ENCODE results near the gene MYO7A. TPM values are rescaled to one million over a fixed set of nuclear protein-coding genes. Genes with fewer than 3 reads are reported as not detected.

Gene MYO7A
- total RNA-seq, result under 1 TPM in 1 of 2 donors, not detected in 1; 0.32 TPM

GRCh38 chr11:77127920-77128691, at the start of gene MYO7A:
Gene MYO7A (plus strand): TSS chr11:77128246. CDS start chr11:77130635, 2,389 bp downstream.
- H3K27ac Mint-ChIP-seq, result no peak within 1 kb of the TSS

GRCh38 chr11:77079666-77080065, 48.4 kb upstream of the MYO7A start:
- no peaks in the 10 kb centered on the region for H3K9me3 Mint-ChIP-seq
- H3K36me3 Mint-ChIP-seq, result no peaks in the 10 kb centered on the region
- ATAC-seq (no peak), DNase-seq (ENCODE audit: low spot score in 2 of 2) (no peak)
- no peak overlapping the region for H3K27ac Mint-ChIP-seq

More at GRCh38 chr11:77127920-77128691, at the start of gene MYO7A:
- DNase-seq (ENCODE audit: low spot score in 2 of 2), result no peak
- no peak for ATAC-seq
- Mint-ChIP-seq H3K36me3 (no peaks in the 10 kb centered on the region), H3K9me3 (no peaks in the 10 kb centered on the region)

DNA sequence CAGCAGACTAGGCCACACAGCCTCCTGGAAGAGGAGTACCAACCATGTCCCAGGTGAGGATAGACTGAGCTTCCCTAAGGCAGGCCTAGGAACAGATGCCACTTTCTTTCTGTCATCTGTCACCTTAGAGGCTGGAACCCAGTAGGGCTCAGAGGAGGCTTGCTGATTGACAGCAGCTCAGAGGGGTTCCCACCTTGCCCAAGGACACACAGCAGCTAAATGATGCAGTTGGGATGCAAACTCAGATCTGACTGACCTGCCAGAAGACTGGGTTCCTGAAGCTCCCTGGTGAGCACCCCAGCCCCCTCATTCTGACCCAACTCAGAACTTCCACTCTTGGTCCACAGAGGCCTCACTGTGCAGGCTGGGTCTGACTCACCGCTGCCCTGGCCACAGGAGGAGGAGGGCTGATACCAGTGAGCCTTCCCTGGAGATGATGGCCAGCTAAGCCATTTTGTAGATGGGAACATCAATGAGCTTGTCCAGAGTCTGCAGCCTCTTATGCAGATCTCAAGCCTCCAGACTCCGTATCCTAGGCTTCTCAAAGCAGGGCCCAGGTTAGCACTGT, 47.3 kb upstream of the MYO7A start:
- no peaks in the 10 kb centered on the region for H3K9me3 Mint-ChIP-seq
- H3K27ac Mint-ChIP-seq, result no peak overlapping the region
- no peaks in the 10 kb centered on the region for H3K36me3 Mint-ChIP-seq
- ATAC-seq (peak in 1 of 2 donors; percentile 23), DNase-seq (ENCODE audit: low spot score in 2 of 2) (peak in 1 of 2 donors; percentile 41)

DNA sequence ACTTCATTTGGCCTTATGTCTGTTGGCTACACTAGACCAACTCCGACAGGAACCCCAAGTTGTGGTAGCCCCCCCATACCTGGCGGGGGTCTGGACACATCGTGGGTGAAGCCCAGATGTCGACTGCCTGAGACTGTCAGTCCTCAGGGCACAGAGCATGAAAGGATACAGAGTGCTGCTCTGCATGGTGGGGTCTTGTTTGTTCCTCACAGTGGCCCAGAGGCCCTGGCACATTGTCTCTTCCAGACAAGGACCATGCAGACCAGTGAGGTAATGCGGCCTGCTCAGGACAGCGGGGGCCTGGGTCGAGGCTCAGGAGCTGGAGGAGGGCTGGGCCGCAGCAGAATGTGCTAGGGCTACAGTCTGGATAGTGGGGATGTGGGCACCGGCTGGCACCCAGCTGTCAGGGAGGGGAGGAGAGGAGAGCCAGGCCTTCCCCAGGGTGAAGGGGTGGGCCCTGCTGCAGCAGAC, 46.6 kb upstream of the MYO7A start:
- H3K36me3 Mint-ChIP-seq, result no peaks in the 10 kb centered on the region
- peak overlapping the region in 1 of 2 donors; percentile 92 for H3K27ac Mint-ChIP-seq
- ATAC-seq, result no peak
- no peaks in the 10 kb centered on the region for H3K9me3 Mint-ChIP-seq
- peak in 1 of 2 donors; percentile 37 for DNase-seq (ENCODE audit: low spot score in 2 of 2)

- DNase-seq (ENCODE audit: low spot score in 2 of 2) (no peak), ATAC-seq (peak; percentile 17 to 51)
- no peaks in the 10 kb centered on the region for H3K36me3 Mint-ChIP-seq
- H3K9me3 Mint-ChIP-seq, result no peaks in the 10 kb centered on the region
- peak overlapping the region; percentile 92 to 98 for H3K27ac Mint-ChIP-seq
Observed at GRCh38 chr11:77081976-77082836, 45.8 kb upstream of the MYO7A start.

DNA sequence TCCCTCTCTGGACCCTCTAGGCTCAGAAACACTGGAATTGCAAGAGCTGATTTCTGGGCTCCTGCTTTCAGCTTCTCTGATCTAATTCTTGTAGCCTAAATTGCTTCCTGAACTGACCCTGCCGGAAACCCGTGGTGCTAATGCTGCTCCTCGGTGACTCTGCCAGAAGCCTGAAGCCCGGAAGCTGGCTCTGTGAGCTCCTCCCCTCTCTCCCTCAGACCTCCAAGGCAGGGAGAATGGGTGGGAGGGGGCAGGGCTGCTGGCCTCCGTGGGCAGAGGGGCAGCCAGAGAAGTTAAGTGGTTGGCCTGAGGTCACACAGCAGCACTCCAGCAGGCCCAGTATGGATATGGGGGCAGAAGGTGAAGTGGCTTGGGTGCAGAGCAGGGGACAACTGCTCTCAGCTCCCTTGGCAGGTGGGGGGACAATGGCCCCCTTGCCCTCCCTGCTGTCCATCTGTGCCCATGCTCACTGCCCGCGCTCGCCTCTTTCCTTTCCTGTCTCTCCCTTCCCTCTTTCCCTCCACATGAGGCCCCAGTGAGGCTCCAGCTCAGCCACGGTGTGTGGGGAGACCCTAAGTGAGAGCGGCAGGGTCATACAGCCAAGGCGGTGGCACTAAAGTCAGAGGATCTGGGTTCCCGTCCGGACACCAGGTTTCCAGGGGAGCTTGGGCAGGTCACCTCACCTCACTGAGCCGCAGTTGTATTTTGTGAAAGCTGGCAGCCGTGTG, 45.0 kb upstream of the MYO7A start:
- H3K27ac Mint-ChIP-seq, result peak overlapping the region; percentile 92 to 96
- no peak for DNase-seq (ENCODE audit: low spot score in 2 of 2)
- peak; percentile 79 to 95 for ATAC-seq

DNA sequence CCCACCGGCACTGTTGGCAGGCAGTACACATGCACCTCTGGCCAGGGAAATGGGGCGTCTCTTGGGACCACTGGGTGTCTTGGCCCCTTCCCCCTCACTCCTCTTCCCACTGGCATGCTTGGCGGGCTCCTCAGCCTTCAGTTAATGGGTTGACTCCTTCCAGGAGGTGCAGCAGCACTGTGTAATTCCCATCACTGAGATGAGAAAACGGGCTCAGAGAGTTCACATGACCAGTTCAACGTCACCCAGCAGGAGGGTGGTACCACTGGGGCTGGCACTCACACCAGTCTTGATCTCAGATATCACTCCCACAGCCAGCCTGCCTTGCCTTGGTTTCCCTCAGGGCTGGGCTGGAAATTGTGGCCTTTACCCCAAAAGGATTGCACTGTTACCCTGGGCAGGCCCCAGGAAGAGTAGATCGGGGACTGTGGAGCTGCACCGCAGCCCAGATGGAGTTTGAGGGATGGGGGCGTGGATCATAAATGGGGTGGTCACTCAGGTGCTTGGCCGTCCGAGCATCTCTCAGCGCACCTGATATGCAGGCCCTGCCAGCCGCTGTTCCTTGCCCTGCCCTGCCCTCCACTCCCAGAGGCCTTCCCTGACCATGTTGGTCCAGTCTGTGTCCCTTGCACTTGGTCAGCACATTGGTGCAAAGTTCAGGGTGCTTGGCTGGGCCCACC, 44.3 kb upstream of the MYO7A start:
- DNase-seq (ENCODE audit: low spot score in 2 of 2) (no peak), ATAC-seq (no peak)
- Mint-ChIP-seq H3K36me3 (no peaks in the 10 kb centered on the region), H3K27ac (peak overlapping the region; percentile 73 to 92), H3K9me3 (no peaks in the 10 kb centered on the region)

More for the DNA sequence above, 45.0 kb upstream of the MYO7A start:
- H3K36me3 Mint-ChIP-seq, result no peaks in the 10 kb centered on the region
- H3K9me3 Mint-ChIP-seq, result no peaks in the 10 kb centered on the region

GRCh38 chr11:77084581-77085191, 43.4 kb upstream of the MYO7A start:
- no peak overlapping the region for H3K27ac Mint-ChIP-seq
- ATAC-seq (no peak), DNase-seq (ENCODE audit: low spot score in 2 of 2) (no peak)
- no peaks in the 10 kb centered on the region for H3K9me3 Mint-ChIP-seq
- H3K36me3 Mint-ChIP-seq, result no peaks in the 10 kb centered on the region

GRCh38 chr11:77085652-77086051, 42.4 kb upstream of the MYO7A start:
- ATAC-seq (no peak), DNase-seq (ENCODE audit: low spot score in 2 of 2) (no peak)
- Mint-ChIP-seq H3K36me3 (no peaks in the 10 kb centered on the region), H3K9me3 (no peaks in the 10 kb centered on the region), H3K27ac (no peak overlapping the region)

DNA sequence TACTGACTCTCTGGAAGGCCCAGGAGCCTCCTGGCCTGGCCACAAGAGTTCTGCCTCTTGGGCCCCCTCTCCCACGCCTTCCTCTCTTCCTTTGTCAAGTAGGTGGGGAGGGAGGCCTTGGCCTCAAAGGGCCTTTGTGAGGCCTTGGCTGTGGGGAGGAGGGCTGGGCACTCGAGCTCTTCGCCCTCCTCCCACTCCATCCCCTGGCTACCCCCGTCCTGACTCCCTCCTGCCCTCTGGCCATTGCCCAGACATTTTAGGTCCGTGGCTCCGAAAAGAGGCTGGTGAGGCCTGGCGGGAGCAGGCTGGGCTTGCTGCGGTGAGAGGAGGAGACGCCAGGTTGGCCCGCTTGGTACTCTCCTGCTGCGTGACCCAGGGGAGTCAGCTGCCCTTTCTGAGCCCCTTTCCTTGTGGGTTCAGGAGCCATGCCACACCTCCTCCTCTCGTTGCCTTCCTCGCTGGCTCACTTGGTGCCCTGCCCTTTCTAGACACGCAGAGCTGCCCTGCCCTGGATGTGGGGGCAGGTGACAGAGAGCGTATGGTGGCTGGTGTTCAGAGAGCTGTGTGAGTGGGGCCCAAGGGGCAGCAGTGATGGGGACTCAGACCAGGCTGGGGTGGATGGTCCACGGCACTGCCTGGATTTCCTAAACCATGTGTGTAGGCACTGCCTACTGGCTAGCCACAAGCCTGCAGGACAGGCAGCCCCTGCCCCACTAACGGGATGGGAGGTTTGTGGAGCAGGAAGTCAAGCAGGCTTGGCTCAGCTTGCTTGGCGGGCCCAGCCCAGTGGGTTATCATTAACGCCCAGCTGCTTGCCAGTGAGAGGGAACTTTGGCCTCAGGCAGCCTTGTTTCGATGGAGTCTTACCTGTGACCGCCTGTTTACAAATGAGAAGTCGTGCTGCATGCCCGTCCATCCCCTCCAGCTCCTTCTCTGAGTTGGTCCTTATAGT, 41.2 kb upstream of the MYO7A start:
- DNase-seq (ENCODE audit: low spot score in 2 of 2), result no peak
- Mint-ChIP-seq H3K27ac (no peak overlapping the region), H3K36me3 (no peaks in the 10 kb centered on the region), H3K9me3 (no peaks in the 10 kb centered on the region)
- ATAC-seq, result no peak

- Mint-ChIP-seq H3K9me3 (no peaks in the 10 kb centered on the region), H3K36me3 (no peaks in the 10 kb centered on the region), H3K27ac (peak overlapping the region in 1 of 2 donors; percentile 37)
- ATAC-seq (no peak), DNase-seq (ENCODE audit: low spot score in 2 of 2) (no peak)
Observed at GRCh38 chr11:77087723-77088225, 40.3 kb upstream of the MYO7A start.

DNA sequence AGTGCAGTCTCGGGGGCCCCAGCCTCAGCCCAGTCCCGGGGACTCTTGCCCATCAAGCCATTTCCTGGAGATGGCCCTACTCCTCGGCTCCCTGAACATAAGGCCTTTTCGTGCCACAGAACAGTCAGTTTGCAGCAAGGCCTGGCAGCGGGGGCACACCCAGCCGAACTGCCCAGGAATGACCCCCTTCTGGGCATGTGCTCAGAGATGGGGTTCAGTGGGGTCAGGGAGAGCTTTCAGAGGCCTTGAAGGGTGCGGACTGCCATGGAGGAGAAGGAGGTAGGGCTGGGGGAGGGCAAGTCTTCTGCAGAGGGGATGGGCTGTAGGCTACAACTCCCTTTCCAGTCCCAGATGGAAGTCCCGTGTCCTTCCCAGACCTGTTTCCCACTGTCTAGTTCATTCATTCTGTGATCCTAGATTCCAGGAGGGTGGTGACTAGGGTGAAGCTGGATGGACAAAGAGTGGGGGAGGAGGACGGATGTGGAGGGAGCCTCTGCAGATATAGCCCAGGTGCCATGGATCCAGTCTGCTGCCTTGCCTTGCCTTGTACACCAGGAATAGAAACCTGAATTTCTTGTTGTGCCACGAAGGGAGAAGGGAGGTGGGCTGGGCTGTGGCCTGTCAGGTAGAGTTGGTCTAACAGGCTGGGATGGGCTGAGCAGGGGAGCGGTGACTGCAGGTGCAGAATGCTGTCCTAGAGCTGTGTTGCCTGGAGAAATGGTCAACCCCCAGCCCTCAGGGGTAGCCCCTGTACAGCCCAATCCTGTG, 39.6 kb upstream of the MYO7A start:
- no peak for DNase-seq (ENCODE audit: low spot score in 2 of 2)
- no peaks in the 10 kb centered on the region for H3K36me3 Mint-ChIP-seq
- no peak for ATAC-seq
- H3K27ac Mint-ChIP-seq, result no peak overlapping the region
- H3K9me3 Mint-ChIP-seq, result no peaks in the 10 kb centered on the region

DNA sequence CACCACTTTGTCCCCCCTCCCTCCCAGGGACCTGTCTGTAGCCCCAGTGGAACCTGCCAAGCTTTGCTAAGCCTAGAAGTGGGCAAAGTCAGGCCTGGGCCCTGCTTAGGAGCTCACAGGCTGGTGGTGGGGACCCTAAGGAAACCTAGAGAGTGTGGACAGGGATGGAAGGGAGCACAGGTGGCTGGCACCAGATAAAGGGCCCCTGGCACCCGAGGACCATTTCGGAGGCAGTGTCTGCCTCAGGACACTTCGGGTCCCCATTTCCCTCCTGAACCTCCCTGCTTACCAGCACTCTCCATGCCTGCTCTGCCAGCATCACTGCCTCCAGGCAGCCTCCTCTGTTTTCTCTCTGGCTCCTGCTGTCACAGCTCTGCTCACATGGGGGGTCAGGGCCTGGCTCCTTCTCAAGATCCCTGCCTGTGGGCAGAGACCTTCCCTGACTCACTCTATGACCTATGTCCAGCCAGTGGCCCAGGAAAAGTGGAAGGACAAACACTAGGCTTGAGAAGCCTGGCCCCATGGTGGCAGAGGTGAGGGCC, 39.0 kb upstream of the MYO7A start:
- DNase-seq (ENCODE audit: low spot score in 2 of 2) (no peak), ATAC-seq (no peak)
- H3K36me3 Mint-ChIP-seq, result no peaks in the 10 kb centered on the region
- H3K27ac Mint-ChIP-seq, result peak overlapping the region; percentile 41 to 68
- no peaks in the 10 kb centered on the region for H3K9me3 Mint-ChIP-seq

DNA sequence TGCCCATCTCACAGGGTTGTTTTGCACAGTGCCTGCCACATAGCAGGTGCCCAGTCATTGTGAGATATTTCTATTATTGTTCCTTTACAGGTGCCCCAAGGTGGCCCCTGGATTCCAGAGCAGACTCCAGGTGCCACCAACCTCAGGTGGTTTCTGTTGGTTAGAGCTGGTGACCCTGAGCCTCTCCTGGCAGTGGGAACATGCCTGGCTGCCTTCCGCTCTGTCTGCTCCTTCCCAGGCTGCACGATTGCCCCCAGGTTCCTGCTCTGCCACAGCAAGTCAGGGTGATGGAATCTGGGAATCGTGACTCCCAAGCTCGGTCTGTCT, 38.0 kb upstream of the MYO7A start:
- H3K36me3 Mint-ChIP-seq, result no peaks in the 10 kb centered on the region
- no peak overlapping the region for H3K27ac Mint-ChIP-seq
- no peak for ATAC-seq
- no peak for DNase-seq (ENCODE audit: low spot score in 2 of 2)
- no peaks in the 10 kb centered on the region for H3K9me3 Mint-ChIP-seq
